HEK293 (cell line): ENCODE data around the gene EPSTI1.

Experiments used
- CTCF ChIA-PET: fragments of 350-600 bp; formaldehyde crosslinking; extraction: SDS; loops from one replicate; lab custom pipeline; 2021; ENCODE audit warnings: antibody characterized with exemption; lab: Yijun Ruan, JAX
- POLR2A ChIA-PET: fragments of 300-600 bp; formaldehyde crosslinking; extraction: SDS; loops from one replicate; lab custom pipeline; 2020; ENCODE audit warnings: antibody characterized with exemption, inconsistent platforms; lab: Yijun Ruan, JAX
- H3K27ac ChIP-seq: fragments of 200-500 bp; sonication (Bioruptor generic); 2 replicates; pipeline ENCODE4 v1.5.1; 2014; ENCODE audit warnings: low read depth, low read length, control low read depth, inconsistent platforms; ENCODE audit errors: extremely low read depth
- H3K36me3 ChIP-seq, 2 experiments: fragments of 200-500 bp in 1 of 2; sonication (Bioruptor generic) in 1 of 2; 1 replicate in 1 of 2; 2 replicates in 1 of 2; pipeline ENCODE4 v1.5.1; 2014 to 2017; ENCODE audit warnings: inconsistent platforms in 2 of 2, low read length in 2 of 2; ENCODE audit not compliant: control insufficient read depth in 2 of 2, insufficient read depth in 1 of 2
- H3K4me1 ChIP-seq: fragments of 200-500 bp; sonication (Bioruptor generic); 2 replicates; pipeline ENCODE4 v1.5.1; 2014; ENCODE audit warnings: mild to moderate bottlenecking, low read length, inconsistent platforms; ENCODE audit not compliant: control insufficient read depth, insufficient read depth
- H3K4me3 ChIP-seq: 2 replicates; pipeline ENCODE4 v1.5.1; 2011; ENCODE audit warnings: low read depth, mild to moderate bottlenecking, control low read depth, low read length, moderate library complexity
- H3K9me3 ChIP-seq: fragments of 200-500 bp; sonication (Bioruptor generic); 2 replicates; pipeline ENCODE4 v1.5.1; 2014; ENCODE audit warnings: low read depth, low read length, inconsistent platforms; ENCODE audit not compliant: control insufficient read depth, insufficient read depth
- BCL11A ChIP-seq: fragments of 450-650 bp; formaldehyde crosslinking; IDR thresholded peaks from 2 replicates; pipeline ENCODE4 v1.5.1; 2016; ENCODE audit warnings: low read depth, missing biosample characterization, missing genetic modification characterization
- KLF10 ChIP-seq: fragments of 450-650 bp; IDR thresholded peaks from 2 replicates; pipeline ENCODE4 v1.5.1; 2018; ENCODE audit warnings: missing biosample characterization, mild to moderate bottlenecking, missing genetic modification characterization
- KLF8 ChIP-seq: fragments of 450-650 bp; formaldehyde crosslinking; IDR thresholded peaks from 2 replicates; pipeline ENCODE4 v1.5.1; 2016; ENCODE audit warnings: missing biosample characterization, missing genetic modification characterization
- MEIS1 ChIP-seq: sonication (generic); formaldehyde crosslinking; IDR thresholded peaks from 2 replicates; pipeline ENCODE4 v1.8.1; 2022; ENCODE audit warnings: missing genetic modification reagents, mild to moderate bottlenecking, borderline replicate concordance
- ZBTB10 ChIP-seq: fragments of 450-650 bp; formaldehyde crosslinking; IDR thresholded peaks from 2 replicates; pipeline ENCODE4 v1.5.1; 2016; ENCODE audit warnings: missing biosample characterization, missing genetic modification characterization
- ZBTB17 ChIP-seq: fragments of 450-650 bp; formaldehyde crosslinking; IDR thresholded peaks from 2 replicates; pipeline ENCODE4 v1.5.1; 2016; ENCODE audit warnings: missing biosample characterization, missing genetic modification characterization
- ZBTB21 ChIP-seq: fragments of 450-650 bp; formaldehyde crosslinking; IDR thresholded peaks from 2 replicates; pipeline ENCODE4 v1.5.1; 2017; ENCODE audit warnings: missing biosample characterization, missing genetic modification characterization
- ZEB2 ChIP-seq: fragments of 450-650 bp; formaldehyde crosslinking; IDR thresholded peaks from 2 replicates; pipeline ENCODE4 v1.5.1; 2016; ENCODE audit warnings: missing biosample characterization, missing genetic modification characterization
- ZIC2 ChIP-seq: fragments of 450-650 bp; formaldehyde crosslinking; IDR thresholded peaks from 2 replicates; pipeline ENCODE4 v1.5.1; 2016; ENCODE audit warnings: missing biosample characterization, missing genetic modification characterization
- ZNF19 ChIP-seq: fragments of 450-650 bp; formaldehyde crosslinking; IDR thresholded peaks from 2 replicates; pipeline ENCODE4; 2016; ENCODE audit warnings: missing biosample characterization, missing genetic modification characterization, low read depth
- ZNF24 ChIP-seq: fragments of 450-650 bp; formaldehyde crosslinking; IDR thresholded peaks from 2 replicates; pipeline ENCODE4 v1.5.1; 2016; ENCODE audit warnings: missing biosample characterization, missing genetic modification characterization
- ZNF324 ChIP-seq: fragments of 450-650 bp; formaldehyde crosslinking; IDR thresholded peaks from 2 replicates; pipeline ENCODE4 v1.5.1; 2016; ENCODE audit warnings: missing biosample characterization, missing genetic modification characterization
- ZNF350 ChIP-seq: fragments of 450-650 bp; formaldehyde crosslinking; IDR thresholded peaks from 2 replicates; pipeline ENCODE4 v1.5.0; 2017; ENCODE audit warnings: missing biosample characterization, mild to moderate bottlenecking, missing genetic modification characterization
- ZNF416 ChIP-seq: fragments of 450-650 bp; formaldehyde crosslinking; IDR thresholded peaks from 2 replicates; pipeline ENCODE4 v1.5.1; 2016; ENCODE audit warnings: missing biosample characterization, missing genetic modification characterization
- ZNF510 ChIP-seq: fragments of 450-650 bp; formaldehyde crosslinking; IDR thresholded peaks from 2 replicates; pipeline ENCODE4 v1.5.1; 2018; ENCODE audit warnings: mild to moderate bottlenecking, missing genetic modification characterization, missing biosample characterization; ENCODE audit not compliant: insufficient replicate concordance
- ZNF549 ChIP-seq: fragments of 450-650 bp; IDR thresholded peaks from 2 replicates; pipeline ENCODE4 v1.5.1; 2018; ENCODE audit warnings: missing biosample characterization, missing genetic modification characterization, mild to moderate bottlenecking, inconsistent platforms, moderate library complexity
- ZNF777 ChIP-seq: fragments of 450-650 bp; formaldehyde crosslinking; IDR thresholded peaks from 2 replicates; pipeline ENCODE4 v1.5.1; 2017; ENCODE audit warnings: missing biosample characterization, missing genetic modification characterization, borderline replicate concordance
- TF ChIP-seq, protein P1 (sequence below): fragments of 450-650 bp; formaldehyde crosslinking; optimal IDR thresholded peaks from 2 replicates; pipeline ENCODE3; 2016; ENCODE audit warnings: missing biosample characterization, mild to moderate bottlenecking, missing genetic modification characterization
- TF ChIP-seq, protein P2 (sequence below): fragments of 450-650 bp; formaldehyde crosslinking; IDR thresholded peaks from 2 replicates; pipeline ENCODE4 v1.5.1; 2016; ENCODE audit warnings: missing biosample characterization, missing genetic modification characterization

EPSTI1 gene

GRCh38 chr13:42852136-42852535, 139.9 kb downstream of the EPSTI1 start:
- ChIA-PET CTCF (interaction anchor here (0.6 kb wide), 1 partner anchor 257 kb away, joined by 3 read pairs; no protein-coding TSS in a partner anchor), POLR2A (no interaction called here)
- H3K36me3 ChIP-seq, result no peaks in the 10 kb centered on the region
- no peaks in the 10 kb centered on the region for H3K4me1 ChIP-seq
- no peak overlapping the region for H3K27ac ChIP-seq
- TF ChIP-seq ZNF24 (no peak), ZNF324 (tag by site-specific recombination) (no peak), ZNF549 (tag by site-specific recombination) (no peak), ZNF19 (no peak), ZBTB21 (no peak), KLF10 (tag by site-specific recombination) (no peak), ZBTB17 (tag by site-specific recombination) (no peak), ZNF510 (tag by site-specific recombination) (no peak), ZNF416 (tag by site-specific recombination) (no peak)
- H3K9me3 ChIP-seq, result no peaks in the 10 kb centered on the region
- H3K4me3 ChIP-seq, result no peak overlapping the region

DNA sequence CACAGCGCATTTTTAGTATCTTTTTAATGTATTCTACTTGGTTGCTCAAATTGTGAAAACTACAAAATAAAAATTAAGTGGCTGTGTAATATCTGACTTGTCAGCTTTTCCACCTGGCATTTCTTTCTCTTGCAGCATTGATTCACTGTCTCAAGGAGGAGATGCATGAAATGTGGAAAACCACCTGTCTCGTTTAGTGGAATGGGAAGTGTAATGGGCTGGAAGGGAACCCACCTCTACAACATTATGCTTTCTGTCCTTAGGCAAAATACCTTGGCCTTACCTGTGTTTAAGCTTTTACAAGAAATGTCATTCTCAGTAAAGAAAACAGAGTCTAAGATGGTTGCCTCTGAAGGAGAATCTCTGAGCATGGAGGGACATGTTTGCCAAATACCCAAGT, 142.8 kb downstream of the EPSTI1 start:
- ChIA-PET CTCF (no interaction called here), POLR2A (no interaction called here)
- H3K4me3 ChIP-seq, result no peak overlapping the region
- no peaks in the 10 kb centered on the region for H3K36me3 ChIP-seq
- H3K9me3 ChIP-seq, result no peaks in the 10 kb centered on the region
- TF ChIP-seq ZNF350 (tag by site-specific recombination) (no peak), BCL11A (tag by site-specific recombination) (no peak), ZNF416 (tag by site-specific recombination) (no peak), ZBTB10 (tag by site-specific recombination) (no peak), ZNF777 (tag by site-specific recombination) (no peak), KLF8 (tag by site-specific recombination) (no peak)
- no peak overlapping the region for H3K27ac ChIP-seq
- no peaks in the 10 kb centered on the region for H3K4me1 ChIP-seq

- Histone ChIP-seq H3K4me3 (no peak overlapping the region), H3K4me1 (no peaks in the 10 kb centered on the region), H3K27ac (no peak overlapping the region), H3K9me3 (no peaks in the 10 kb centered on the region), H3K36me3 (no peaks in the 10 kb centered on the region)
- CTCF ChIA-PET, result no interaction called here
- no peak for TF ChIP-seq ZEB2 (tag by site-specific recombination)
- TF ChIP-seq, protein P1, sequence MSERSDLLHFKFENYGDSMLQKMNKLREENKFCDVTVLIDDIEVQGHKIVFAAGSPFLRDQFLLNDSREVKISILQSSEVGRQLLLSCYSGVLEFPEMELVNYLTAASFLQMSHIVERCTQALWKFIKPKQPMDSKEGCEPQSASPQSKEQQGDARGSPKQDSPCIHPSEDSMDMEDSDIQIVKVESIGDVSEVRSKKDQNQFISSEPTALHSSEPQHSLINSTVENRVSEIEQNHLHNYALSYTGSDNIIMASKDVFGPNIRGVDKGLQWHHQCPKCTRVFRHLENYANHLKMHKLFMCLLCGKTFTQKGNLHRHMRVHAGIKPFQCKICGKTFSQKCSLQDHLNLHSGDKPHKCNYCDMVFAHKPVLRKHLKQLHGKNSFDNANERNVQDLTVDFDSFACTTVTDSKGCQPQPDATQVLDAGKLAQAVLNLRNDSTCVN (tag by site-specific recombination), result no peak
- TF ChIP-seq, protein P2, sequence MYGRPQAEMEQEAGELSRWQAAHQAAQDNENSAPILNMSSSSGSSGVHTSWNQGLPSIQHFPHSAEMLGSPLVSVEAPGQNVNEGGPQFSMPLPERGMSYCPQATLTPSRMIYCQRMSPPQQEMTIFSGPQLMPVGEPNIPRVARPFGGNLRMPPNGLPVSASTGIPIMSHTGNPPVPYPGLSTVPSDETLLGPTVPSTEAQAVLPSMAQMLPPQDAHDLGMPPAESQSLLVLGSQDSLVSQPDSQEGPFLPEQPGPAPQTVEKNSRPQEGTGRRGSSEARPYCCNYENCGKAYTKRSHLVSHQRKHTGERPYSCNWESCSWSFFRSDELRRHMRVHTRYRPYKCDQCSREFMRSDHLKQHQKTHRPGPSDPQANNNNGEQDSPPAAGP, result no peak
- no peak for TF ChIP-seq MEIS1 (CRISPR knock-in tag)
- no peak for TF ChIP-seq ZIC2 (tag by site-specific recombination)
- POLR2A ChIA-PET, result no interaction called here
Observed at GRCh38 chr13:42847891-42848663, 144.0 kb downstream of the EPSTI1 start.
